HG02798 (cell line): ENCODE results near the gene SLC25A34.
"Not testable (repeated sequence)": the region's sequence is repeated elsewhere in the genome, so short reads cannot be mapped to it uniquely, and the experiment has no call there.

Experiments
- ATAC-seq: cut with Tn5 transposase; IDR thresholded peaks from one replicate; pipeline ENCODE4 v1.9.1; 2021; ENCODE audit warnings: mild to moderate bottlenecking; ENCODE audit not compliant: unreplicated experiment, poor library complexity

Gene SLC25A34

DNA sequence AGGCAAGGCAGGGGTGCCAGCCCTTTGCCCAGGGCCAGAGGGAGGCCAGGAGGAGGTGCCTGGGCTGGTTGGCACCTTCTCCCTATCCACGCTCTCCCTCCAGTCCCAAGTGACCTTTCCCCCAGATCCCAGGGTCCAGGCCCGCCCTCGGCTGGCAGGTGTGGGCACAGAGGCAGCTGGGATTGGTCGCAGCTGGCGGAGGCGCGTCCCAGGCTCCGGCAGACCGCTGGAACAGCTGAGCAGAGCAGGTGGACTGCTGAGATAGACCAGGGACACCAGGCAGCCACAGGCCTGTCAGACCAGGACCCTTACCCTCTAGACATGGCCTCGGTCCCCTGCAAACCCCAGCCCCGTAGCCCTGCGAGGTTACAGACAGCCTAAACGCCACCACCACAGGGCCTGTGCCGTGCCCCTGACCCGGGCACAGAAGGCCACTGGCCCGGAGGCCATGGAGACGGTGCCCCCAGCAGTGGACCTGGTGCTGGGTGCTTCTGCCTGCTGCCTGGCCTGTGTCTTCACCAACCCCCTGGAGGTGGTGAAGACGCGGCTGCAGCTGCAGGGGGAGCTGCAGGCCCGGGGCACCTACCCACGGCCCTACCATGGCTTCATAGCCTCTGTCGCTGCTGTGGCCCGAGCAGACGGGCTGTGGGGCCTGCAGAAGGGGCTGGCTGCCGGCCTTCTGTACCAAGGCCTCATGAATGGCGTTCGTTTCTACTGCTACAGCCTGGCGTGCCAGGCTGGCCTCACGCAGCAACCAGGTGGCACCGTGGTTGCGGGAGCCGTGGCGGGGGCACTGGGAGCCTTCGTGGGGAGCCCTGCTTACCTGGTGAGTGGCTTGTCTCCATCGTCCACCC is at the start of gene SLC25A34:
SLC25A34 (plus strand) TSS at position 221 of the 854 bp plus-strand sequence; CDS start at position 449, 228 bp downstream.
- ATAC-seq, result no peak

DNA sequence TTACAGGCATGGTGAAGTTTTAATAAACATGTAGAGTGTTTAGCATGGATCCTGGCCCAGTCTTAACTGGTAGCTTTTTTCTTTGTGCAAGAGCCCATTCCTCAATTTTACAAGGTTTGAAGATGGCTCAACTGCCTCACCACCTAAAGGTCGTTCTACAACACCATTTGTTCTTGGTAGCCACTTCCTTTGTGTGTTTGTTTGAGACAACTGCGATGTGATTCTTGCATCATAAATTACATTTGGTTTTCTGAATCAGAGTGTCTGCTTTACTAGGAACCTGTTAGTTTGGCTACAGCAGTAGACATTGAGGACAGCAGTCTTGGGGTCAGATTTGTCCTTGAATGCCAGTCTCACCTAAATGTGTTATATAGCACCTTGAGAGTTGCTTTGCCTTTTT is 48.6 kb upstream of the SLC25A34 start:
- ATAC-seq, result no peak

DNA sequence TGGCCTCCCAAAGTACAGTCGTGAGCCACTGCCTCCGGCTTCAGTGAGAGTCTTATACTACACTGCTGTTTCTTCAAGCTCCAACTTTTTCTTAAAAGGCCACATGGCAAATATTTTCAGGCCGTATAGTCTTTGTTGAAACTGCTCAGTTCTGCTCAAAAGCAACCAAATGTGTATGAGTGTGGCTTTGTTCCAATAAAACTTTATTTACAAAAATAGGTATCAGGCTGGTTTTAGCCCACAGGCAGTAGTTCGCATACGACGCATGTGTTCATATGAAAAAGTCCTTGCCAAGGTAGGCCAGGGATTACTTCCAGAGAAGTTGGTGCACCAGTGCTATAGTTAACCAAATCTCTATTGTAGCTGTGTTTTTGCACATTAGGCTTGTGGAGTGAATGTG is 45.7 kb upstream of the SLC25A34 start:
- no peak for ATAC-seq

DNA sequence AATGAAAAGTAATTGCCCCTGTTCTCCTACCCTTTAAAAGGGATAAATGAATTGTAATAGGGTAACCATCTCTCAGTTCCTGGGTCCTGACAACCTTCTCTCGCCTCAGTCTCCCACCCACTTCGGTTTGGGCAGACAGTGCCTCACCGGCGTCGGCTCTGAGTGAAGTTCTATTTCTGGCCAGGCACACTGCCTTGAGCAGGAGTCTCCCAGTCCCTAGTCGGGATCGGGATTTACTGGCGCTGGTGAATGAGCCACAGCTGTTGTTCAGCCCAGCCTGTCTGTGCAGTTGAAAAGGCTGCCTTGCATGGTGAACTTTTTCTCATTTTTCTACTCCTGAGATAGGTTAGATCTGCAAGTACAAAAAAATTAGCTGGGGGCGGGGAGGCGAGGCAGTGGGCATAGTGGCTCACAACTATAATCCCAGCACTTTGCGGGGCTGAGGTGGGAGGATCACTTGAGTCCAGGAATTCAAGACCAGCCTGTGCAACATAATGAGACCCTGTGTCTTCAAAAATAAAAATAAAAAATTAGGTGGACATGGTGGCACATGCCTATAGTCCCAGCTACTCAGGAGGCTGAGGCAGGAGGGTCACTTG is 44.5 kb upstream of the SLC25A34 start:
- ATAC-seq, result no peak

DNA sequence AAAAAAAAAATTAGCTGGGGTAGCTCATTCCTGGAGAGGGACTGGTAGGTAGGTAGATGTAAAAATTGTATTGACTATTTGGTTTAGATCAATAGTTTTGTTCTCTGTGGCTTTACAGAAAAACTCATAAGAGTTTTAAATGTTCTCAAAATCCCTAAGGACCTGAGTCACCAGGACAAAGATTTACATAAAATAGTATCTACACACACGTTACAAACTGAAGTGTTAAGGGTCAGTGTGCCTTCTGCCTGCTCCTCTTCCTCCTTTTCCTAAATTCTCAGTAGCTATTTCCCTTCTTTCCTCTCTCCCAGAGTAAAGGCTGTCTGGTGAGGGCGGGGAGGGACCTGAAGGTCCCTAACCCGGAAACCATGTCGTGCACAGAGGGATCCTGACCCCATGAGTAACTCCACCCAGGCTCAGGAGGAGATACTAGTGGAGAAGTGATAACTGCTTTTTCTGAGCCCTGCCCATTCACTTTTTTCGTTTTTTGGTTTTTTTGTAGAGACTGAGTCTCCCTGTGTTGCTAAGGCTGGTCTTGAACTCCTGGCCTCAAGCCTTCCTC is 43.9 kb upstream of the SLC25A34 start:
- no peak for ATAC-seq

DNA sequence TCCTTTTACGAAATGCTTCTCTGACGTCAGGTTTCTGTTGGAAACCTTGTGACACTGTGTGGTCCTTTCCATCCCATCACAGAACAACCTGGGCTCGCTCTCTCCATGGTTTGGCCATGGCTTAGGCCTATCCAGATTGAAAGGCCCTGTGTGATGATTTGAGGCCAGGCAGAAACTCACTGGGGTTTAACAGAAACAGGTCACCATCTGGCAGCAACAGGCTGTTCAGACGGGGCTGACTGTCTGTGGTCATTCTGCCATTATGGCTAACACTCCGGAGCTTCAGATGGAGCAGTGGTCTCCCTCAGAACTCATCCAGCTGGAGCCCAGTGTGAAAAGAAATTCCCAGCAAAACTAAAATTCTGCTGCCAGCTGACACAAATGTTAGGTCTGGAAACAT is 42.7 kb upstream of the SLC25A34 start:
- ATAC-seq, result no peak

DNA sequence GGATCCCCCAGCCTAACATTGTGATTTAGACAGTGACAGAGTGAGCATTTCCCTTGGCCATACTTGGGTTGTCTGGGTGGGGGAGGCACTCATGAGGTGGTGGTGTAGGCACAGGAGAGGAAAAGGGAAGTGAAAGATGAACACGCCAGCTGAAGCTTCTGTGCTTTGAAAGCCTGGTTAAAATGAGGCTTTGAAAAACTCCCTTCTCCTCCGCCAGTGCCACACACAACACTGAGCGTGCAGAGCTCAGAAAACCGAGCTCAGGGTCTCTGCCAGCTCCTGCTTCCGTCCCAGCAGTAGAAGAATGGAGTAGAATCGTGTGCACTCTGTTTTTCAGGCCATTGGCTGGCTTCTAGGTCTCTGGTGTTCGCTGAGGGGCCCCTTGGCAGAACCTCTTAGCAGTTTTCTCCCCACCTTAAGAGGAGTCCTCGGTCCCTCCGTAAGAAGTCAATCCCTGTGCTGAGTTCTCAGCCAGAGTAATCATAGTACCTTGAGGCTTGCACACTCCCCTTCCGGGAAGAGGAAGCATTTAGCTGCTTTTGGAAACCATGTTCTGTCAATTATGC is 39.0 kb upstream of the SLC25A34 start:
- ATAC-seq, result peak; percentile 91

DNA sequence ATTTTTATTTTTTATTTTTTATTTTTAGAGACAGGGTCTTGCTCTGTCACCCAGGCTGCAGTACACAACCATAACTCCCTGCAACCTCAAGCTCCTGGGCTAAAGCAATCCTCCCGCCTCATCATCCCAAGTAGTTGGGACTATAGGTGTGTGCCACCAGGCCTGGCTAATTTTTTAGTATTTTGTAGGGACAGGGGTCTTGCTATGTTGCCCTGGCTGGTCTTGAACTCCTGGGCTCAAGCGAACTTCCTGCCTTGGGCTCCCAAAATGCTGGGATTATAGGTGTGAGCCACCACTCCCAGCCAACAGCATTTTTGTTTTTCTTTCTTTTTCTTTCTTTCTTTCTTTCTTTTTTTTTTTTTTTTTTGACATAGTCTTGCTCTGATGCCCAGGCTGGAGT is 37.9 kb upstream of the SLC25A34 start:
- ATAC-seq, result no peak

DNA sequence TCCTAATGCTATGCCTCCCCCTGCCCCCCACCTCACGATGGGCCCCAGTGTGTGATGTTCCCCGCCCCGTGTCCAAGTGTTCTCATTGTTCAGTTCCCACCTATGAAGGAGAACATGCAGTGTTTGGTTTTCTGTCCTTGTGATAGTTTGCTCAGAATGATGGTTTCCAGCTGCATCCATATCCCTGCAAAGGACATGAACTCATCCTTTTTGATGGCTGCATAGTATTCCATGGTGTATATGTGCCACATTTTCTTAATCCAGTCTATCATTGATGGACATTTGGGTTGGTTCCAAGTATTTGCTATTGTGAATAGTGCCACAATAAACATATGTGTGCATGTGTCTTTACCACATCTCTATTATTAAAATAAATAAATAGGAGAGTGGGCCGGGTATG is 36.7 kb upstream of the SLC25A34 start:
- ATAC-seq, result not testable (repeated sequence)

DNA sequence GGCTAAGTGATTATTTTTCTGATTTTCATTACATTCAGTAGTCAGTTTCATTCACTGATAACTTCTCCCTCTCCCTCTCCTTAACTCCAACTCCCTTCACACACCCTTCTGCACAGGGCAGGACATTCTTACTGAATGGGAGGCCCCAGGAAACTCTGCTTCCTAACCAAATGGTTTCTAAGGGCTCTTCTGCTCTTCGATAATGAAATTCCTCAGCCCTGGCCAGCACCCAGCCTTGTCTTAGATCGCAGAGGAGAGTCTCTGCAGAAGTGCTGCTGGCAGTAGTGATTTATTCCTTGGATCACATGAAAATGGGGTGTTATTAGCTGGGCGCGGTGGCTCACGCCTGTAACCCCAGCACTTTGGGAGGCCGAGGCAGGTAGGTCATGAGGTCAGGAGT is 35.5 kb upstream of the SLC25A34 start:
- no peak for ATAC-seq

DNA sequence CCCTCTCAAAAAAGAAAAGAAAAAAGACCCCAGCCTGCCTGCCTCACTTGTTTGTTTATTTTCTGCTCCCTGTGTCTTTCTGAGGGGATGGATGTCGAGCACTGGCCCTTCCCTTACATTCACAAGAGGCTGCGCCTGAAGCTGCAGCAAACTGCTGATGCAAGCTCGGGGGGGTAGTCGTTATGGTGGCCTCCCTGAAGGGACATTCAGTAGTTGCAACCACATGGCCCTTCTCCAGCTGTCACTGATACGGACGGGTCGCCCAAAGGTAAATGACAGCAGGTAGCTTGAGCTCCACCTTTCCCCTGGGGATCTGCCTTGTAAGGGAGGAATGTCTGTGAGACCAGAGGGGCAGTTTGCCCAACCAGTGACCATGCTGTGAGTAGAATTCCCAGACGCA is 34.3 kb upstream of the SLC25A34 start:
- ATAC-seq, result no peak

DNA sequence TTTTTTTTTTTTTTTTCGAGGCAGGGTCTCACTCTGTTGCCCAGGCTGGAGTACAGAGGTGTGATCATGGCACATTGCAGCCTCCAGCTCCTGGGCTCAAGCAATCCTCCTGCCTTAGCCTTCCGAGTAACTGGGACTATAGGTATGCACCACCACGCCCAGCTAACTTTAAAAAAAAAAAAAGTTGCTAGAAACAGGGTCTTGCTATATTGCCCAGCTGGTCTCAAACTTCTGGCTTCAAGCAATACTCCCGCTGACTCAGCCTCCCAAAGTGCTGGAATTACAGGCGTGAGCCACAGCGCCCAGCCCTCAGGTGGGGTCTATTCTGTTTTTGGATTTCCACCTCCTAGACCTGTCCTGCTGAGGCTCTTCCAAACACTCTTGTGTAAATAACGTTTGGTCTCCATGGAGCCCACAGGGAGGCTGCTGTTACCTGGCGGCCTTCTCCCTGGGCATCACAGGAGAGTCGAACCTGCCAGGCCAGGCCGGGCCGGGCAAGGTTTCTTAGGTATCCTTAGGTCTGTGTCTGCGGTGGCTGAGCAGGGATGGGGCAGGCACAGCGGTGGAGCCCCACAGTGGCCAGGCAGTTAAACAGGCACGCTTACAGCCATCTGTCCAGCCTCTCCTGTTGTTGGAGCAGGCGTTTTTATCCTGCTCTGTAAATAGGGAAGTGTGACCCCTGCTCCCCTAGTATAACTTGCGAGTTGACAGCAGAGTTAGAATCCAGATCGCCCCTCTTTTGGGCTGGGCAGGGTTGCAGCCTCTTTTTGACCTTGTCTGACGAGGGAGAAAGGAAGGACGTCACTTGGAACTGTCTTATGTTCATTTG is 33.1 kb upstream of the SLC25A34 start:
- ATAC-seq, result no peak

DNA sequence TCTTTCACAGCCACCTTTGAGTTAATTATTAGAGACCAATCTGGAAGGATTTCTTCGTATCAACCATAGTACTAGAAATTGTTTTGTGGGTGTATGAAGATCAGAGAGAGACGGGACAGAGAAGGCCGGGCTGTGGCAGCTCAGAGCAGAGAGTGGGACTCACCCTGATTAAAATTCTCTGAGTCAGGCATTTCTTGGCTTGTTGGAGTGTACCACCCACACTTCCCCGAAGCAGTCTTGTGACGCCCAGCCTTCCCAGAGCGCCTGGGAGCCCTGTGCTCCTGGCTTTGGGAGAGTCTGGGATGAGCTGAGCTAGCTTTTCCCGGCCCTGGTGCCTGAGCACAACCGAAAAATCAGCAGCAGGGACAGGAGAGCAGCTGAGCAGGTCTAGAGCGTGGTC is 32.5 kb upstream of the SLC25A34 start:
- no peak for ATAC-seq

DNA sequence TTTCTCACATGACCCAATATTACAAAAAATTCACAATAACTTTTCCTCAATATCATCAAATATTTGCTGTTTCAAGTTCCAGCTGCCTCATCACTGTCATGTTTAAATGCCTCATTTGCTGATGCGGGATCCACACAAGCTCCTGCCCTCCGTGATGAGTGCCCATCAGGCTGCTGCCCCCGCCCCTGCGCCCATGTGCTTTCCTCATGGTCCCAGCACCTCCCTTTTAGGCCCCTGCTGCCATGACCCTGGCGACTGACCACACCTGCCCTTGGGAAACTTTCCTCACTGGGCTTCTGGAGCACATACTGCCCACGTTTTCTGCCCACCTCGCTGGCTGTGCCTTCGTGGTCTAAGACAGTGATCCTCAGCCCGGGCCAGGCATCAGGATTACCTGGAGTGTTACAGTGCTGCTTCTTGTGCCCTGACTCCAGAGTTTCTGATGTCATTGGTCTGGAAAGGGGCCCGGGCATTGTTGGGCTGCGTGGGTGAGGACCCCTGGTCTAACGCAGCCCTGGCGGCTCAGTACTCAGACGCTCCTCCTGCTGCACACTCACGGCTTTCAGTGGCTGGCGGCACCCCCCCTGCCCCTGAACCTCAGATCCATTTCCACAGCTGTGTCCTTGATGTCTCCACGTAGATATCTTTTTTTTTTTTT is 31.4 kb upstream of the SLC25A34 start:
- no peak for ATAC-seq

DNA sequence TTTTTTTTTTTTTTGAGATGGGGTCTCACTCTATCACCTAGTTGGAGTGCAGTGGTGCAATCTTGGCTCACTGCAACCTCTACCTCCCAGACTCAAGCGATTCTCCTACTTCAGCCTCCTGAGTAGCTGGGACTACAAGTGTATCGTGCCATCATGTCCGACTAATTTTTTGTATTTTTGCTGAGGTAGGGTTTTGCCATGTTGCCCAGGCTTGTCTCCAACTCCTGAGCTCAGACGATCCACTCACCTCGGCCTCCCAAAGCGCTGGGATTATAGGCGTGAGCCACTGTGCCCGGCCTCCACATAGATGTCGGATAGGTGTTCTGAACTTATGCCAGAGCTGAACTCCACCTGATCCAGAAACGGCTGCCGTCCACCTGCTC is 30.9 kb upstream of the SLC25A34 start:
- no peak for ATAC-seq

DNA sequence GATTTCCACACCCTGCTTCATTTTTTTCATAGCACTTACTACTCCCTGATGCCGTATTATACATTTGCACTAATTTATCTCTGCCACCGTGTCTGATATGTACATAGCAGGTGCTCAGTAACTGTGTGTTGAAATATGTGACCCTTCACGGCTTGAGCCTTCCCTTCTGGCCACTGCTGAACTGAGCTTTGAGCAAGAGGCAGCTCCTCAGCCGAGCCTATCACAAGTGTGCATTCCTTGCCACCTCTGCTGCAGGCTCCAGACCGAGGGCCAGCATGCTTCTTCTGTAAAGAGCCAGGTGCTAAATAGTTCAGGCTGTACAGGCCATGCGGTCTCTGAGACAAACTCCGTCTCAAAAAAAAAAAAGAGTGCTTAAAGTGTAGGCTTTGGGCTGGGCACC is 29.3 kb upstream of the SLC25A34 start:
- ATAC-seq, result no peak

DNA sequence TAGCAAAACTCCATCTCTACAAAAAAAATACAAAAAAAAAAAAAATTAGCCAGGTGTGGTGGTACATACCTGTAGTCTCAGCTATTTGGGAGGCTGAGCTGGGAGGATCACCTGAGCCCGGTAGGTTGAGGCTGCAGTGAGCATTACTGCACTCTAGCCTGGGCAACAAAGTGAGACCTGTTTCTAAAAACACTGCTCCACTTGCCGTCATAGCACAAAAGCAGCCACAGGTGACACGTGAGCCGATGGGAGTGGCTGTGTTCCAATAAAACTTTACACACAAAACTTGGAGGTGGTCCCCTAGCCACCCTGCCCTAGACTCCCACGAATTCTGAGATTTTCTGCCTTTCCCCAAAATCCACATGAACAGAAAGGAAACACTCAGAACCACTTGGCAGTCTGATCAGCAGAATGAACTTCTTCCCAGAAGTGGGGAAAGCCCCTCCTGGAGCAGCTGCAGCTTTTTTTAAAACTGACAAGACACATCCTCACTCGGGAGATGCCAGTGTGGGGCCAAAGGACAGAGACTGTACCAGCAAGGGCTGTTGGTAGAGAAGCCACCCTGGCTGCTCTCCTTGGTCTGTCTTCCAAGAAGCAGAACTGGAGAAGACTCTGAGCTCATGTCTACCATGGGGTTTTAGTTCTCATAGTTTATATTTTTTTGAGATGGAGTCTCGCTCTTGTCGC is 28.7 kb upstream of the SLC25A34 start:
- no peak for ATAC-seq

DNA sequence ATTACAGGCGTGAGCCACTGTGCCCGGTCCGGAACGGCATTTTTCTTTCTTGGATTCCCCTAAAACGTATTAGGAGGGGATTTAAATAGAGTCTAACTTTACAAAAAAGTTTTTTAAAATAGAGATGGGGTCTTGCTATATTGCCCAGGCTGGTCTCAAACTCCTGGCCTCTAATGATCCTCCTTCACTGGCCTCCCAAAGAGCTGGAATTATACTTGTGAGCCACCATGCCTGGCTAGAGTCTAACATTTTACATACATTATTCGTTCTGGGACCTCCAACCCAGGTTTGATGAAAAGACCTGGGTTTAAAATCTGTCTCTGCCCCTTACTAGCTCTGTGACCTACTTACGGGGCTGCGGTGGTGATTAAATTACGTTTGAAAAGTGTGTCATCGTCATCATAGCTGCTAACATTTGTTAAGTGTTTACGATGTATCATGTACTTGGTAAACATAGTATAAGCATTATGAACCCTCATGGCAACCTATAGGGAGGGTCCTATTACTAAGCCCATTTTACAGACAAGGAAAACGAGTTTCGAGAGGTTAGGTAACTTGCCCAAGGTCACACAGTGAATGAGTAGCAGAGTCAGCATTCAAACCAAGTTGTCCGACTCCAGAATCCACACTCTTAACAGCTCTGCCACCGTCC is 27.4 kb upstream of the SLC25A34 start:
- ATAC-seq, result no peak

DNA sequence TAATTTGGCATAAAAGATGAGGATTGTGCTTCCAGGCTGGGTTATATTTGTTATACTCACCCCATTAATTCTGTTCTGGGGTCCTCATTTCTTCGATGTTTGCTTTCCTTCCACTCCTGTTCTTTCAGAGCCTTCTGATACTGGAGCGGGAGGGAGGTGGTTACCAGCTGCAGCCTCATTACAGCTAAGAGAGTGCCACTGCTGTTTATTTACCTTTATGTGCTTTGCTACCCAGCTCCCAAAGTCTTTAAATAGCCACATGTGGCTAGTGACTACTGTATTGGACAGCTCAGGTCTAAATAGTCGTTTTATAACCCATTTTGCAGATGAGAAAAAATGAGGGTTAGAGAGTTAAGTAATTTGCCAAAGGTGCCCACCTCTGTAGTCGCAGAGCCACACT is 26.8 kb upstream of the SLC25A34 start:
- ATAC-seq, result no peak
